Measurements from ENCODE around the gene SLC25A27.

Gene SLC25A27

GRCh38 chr6:46651006-46651405 is 1.8 kb upstream of the SLC25A27 start:
- DNase-seq (ENCODE audit: low spot score): no peak

- no peak for DNase-seq (ENCODE audit: low spot score)
These were observed 959 bp upstream of the SLC25A27 start for GRCh38 chr6:46651816-46652215.

GRCh38 chr6:46652232-46652602 is 558 bp upstream of the SLC25A27 start:
- DNase-seq (ENCODE audit: low spot score): no peak

GRCh38 chr6:46653439-46654195 is 842 bp downstream of the SLC25A27 start:
- no peak for DNase-seq (ENCODE audit: low spot score)

GRCh38 chr6:46655803-46656202 is 3.0 kb downstream of the SLC25A27 start:
- peak; percentile 58 for DNase-seq (ENCODE audit: low spot score)

- DNase-seq (ENCODE audit: low spot score): no peak
These were observed 4.9 kb downstream of the SLC25A27 start for GRCh38 chr6:46657642-46658041.

- no peak for DNase-seq (ENCODE audit: low spot score)
These were observed 8.7 kb downstream of the SLC25A27 start for GRCh38 chr6:46661483-46661882.

- DNase-seq (ENCODE audit: low spot score): no peak
These were observed 14.6 kb downstream of the SLC25A27 start for GRCh38 chr6:46667377-46667776.

GRCh38 chr6:46674410-46674809 is 21.6 kb downstream of the SLC25A27 start:
- no peak for DNase-seq (ENCODE audit: low spot score)

- DNase-seq (ENCODE audit: low spot score): no peak
These were observed 24.0 kb downstream of the SLC25A27 start for GRCh38 chr6:46676604-46677313.

GRCh38 chr6:46677314-46677654 is 24.5 kb downstream of the SLC25A27 start:
- DNase-seq (ENCODE audit: low spot score): peak; percentile 27

- no peak for DNase-seq (ENCODE audit: low spot score)
These were observed 32.0 kb downstream of the SLC25A27 start for GRCh38 chr6:46684771-46685170.

- DNase-seq (ENCODE audit: low spot score): no peak
These were observed 34.9 kb downstream of the SLC25A27 start, which contains the start of gene TDRD6 for GRCh38 chr6:46687619-46688097. TSS of gene TDRD6 (plus strand) at chr6:46687885. CDS start at chr6:46688129, 244 bp downstream.

GRCh38 chr6:46688117-46688965 is 35.6 kb downstream of the SLC25A27 start:
- peak; percentile 9 for DNase-seq (ENCODE audit: low spot score)

GRCh38 chr6:46688966-46689335 is 36.2 kb downstream of the SLC25A27 start:
- DNase-seq (ENCODE audit: low spot score): no peak

- DNase-seq (ENCODE audit: low spot score): no peak
These were observed 36.9 kb downstream of the SLC25A27 start for GRCh38 chr6:46689657-46690056.

GRCh38 chr6:46690141-46690755 is 37.5 kb downstream of the SLC25A27 start:
- DNase-seq (ENCODE audit: low spot score): no peak

GRCh38 chr6:46690911-46691451 is 38.2 kb downstream of the SLC25A27 start:
- no peak for DNase-seq (ENCODE audit: low spot score)

- no peak for DNase-seq (ENCODE audit: low spot score)
These were observed 47.2 kb downstream of the SLC25A27 start for GRCh38 chr6:46699970-46700369.

GRCh38 chr6:46704562-46704961 is 51.8 kb downstream of the SLC25A27 start:
- no peak for DNase-seq (ENCODE audit: low spot score)

- no peak for DNase-seq (ENCODE audit: low spot score)
These were observed 53.7 kb downstream of the SLC25A27 start for GRCh38 chr6:46706464-46706863.

GRCh38 chr6:46711491-46711890 is 58.7 kb downstream of the SLC25A27 start:
- no peak for DNase-seq (ENCODE audit: low spot score)

Measured in iPS-NIHi11 (cell line).